H9 (cell line): ENCODE results near the gene DHH. TPM values are rescaled to one million over a fixed set of nuclear protein-coding genes. Genes with fewer than 3 reads are reported as not detected.
A peak's percentile ranks its signal among the peaks of the same experiment; 100 is the strongest.

Experiments used
- DNase-seq: peaks from one replicate; pipeline ENCODE4 v3.0.0-alpha.2; 2017
- H2AFZ ChIP-seq: one replicate; pipeline ENCODE4 v1.6.1; 2013; ENCODE audit warnings: mild to moderate bottlenecking, low read length, control low read depth, moderate library complexity
- H2AK5ac ChIP-seq: 2 replicates; pipeline ENCODE4 v1.6.1; 2013; ENCODE audit warnings: low read length, control low read depth, mixed read lengths; ENCODE audit not compliant: insufficient read length
- H2BK120ac ChIP-seq: one replicate; pipeline ENCODE4 v1.6.1; 2013; ENCODE audit warnings: low read depth, mild to moderate bottlenecking, low read length, control low read depth, inconsistent platforms; ENCODE audit not compliant: poor library complexity, severe bottlenecking
- H2BK12ac ChIP-seq: 2 replicates; pipeline ENCODE4 v1.6.1; 2013; ENCODE audit warnings: low read length, control low read depth, mixed read lengths, low read depth; ENCODE audit not compliant: insufficient read length
- H2BK15ac ChIP-seq: 2 replicates; pipeline ENCODE4 v1.6.1; 2013; ENCODE audit warnings: low read depth, low read length, control low read depth
- H2BK20ac ChIP-seq: one replicate; pipeline ENCODE4 v1.6.1; 2013; ENCODE audit warnings: low read depth, mild to moderate bottlenecking, low read length, control low read depth, inconsistent platforms; ENCODE audit not compliant: poor library complexity, severe bottlenecking
- H2BK5ac ChIP-seq: 2 replicates; pipeline ENCODE4 v1.6.1; 2013; ENCODE audit warnings: low read length, control low read depth, mixed read lengths; ENCODE audit not compliant: insufficient read length
- H3K14ac ChIP-seq: 2 replicates; pipeline ENCODE4 v1.6.1; 2013; ENCODE audit warnings: low read length, control low read depth; ENCODE audit not compliant: insufficient read depth
- H3K18ac ChIP-seq: 2 replicates; pipeline ENCODE4 v1.6.1; 2013; ENCODE audit warnings: low read depth, mild to moderate bottlenecking, mixed read lengths, low read length, control low read depth; ENCODE audit not compliant: insufficient read length
- H3K23ac ChIP-seq: 2 replicates; pipeline ENCODE4 v1.6.1; 2013; ENCODE audit warnings: low read length, control low read depth, mixed read lengths, low read depth; ENCODE audit not compliant: insufficient read length
- H3K23me2 ChIP-seq: 2 replicates; pipeline ENCODE4 v1.6.1; 2013; ENCODE audit warnings: low read depth, mild to moderate bottlenecking, mixed read lengths, low read length, control low read depth; ENCODE audit not compliant: insufficient read length, poor library complexity, severe bottlenecking
- H3K27ac ChIP-seq: 2 replicates; pipeline ENCODE4 v1.5.1; 2013; ENCODE audit warnings: low read length, control low read depth, mixed read lengths, low read depth; ENCODE audit not compliant: insufficient read length
- H3K27me3 ChIP-seq: 2 replicates; pipeline ENCODE4 v1.6.1; 2013; ENCODE audit warnings: low read length, control low read depth, inconsistent platforms; ENCODE audit not compliant: insufficient read depth
- H3K4ac ChIP-seq: 2 replicates; pipeline ENCODE4 v1.6.1; 2013; ENCODE audit warnings: low read depth, mild to moderate bottlenecking, control low read depth, inconsistent platforms, low read length, moderate library complexity
- H3K4me1 ChIP-seq: 2 replicates; pipeline ENCODE4 v1.6.1; 2013; ENCODE audit warnings: low read length, control low read depth, inconsistent platforms; ENCODE audit not compliant: insufficient read depth
- H3K4me2 ChIP-seq: 2 replicates; pipeline ENCODE4 v1.6.1; 2013; ENCODE audit warnings: low read length, control low read depth, mixed read lengths; ENCODE audit not compliant: insufficient read length, insufficient read depth
- H3K56ac ChIP-seq: 2 replicates; pipeline ENCODE4 v1.6.1; 2013; ENCODE audit warnings: low read depth, mild to moderate bottlenecking, mixed read lengths, low read length, control low read depth; ENCODE audit not compliant: insufficient read length
- H3K79me1 ChIP-seq: 2 replicates; pipeline ENCODE4 v1.6.1; 2013; ENCODE audit warnings: low read depth, mild to moderate bottlenecking, moderate library complexity, low read length, control low read depth, inconsistent platforms; ENCODE audit not compliant: insufficient read depth, poor library complexity, severe bottlenecking
- H3K79me2 ChIP-seq: 2 replicates; pipeline ENCODE4 v1.6.1; 2013; ENCODE audit warnings: low read length, control low read depth, inconsistent platforms; ENCODE audit not compliant: insufficient read depth
- H3K9ac ChIP-seq: 2 replicates; pipeline ENCODE4 v1.6.1; 2013; ENCODE audit warnings: low read length, control low read depth, mixed read lengths; ENCODE audit not compliant: insufficient read length; ENCODE audit errors: extremely low read depth
- H3K9me3 ChIP-seq: one replicate; pipeline ENCODE4 v1.6.1; 2013; ENCODE audit warnings: low read depth, low read length, inconsistent platforms; ENCODE audit not compliant: control insufficient read depth
- H3T11ph ChIP-seq: one replicate; pipeline ENCODE4 v1.6.1; 2013; ENCODE audit warnings: mild to moderate bottlenecking, low read length, control low read depth, inconsistent platforms
- H4K20me1 ChIP-seq: one replicate; pipeline ENCODE4 v1.6.1; 2013; ENCODE audit not compliant: control insufficient read depth, insufficient read length, insufficient read depth
- H4K5ac ChIP-seq: 2 replicates; pipeline ENCODE4 v1.6.1; 2013; ENCODE audit warnings: low read depth, mild to moderate bottlenecking, mixed read lengths, low read length, control low read depth; ENCODE audit not compliant: insufficient read length
- H4K8ac ChIP-seq: replicated peaks from 2 replicates; pipeline ENCODE4 v1.6.1; 2013; ENCODE audit warnings: low read length, control low read depth, mixed read lengths, low read depth; ENCODE audit not compliant: insufficient read length
- H4K91ac ChIP-seq: 2 replicates; pipeline ENCODE4 v1.6.1; 2013; ENCODE audit warnings: low read depth, mild to moderate bottlenecking, moderate library complexity, mixed read lengths, low read length, control low read depth; ENCODE audit not compliant: insufficient read length
- H3K27ac Mint-ChIP-seq, 3 experiments: 2 replicates in 2 of 3; 3 replicates in 1 of 3; pipeline ENCODE4 v1.8.0; 2020 to 2021; ENCODE audit warnings: mixed read lengths in 3 of 3, mild to moderate bottlenecking in 1 of 3, moderate library complexity in 1 of 3
- H3K27me3 Mint-ChIP-seq: 2 replicates; pipeline ENCODE4 v1.8.0; 2021; ENCODE audit warnings: low read depth, mild to moderate bottlenecking, moderate library complexity, mixed read lengths
- H3K36me3 Mint-ChIP-seq, 3 experiments: 2 replicates in 2 of 3; 3 replicates in 1 of 3; pipeline ENCODE4 v1.8.0; 2020 to 2021; ENCODE audit warnings: low read depth in 3 of 3, mixed read lengths in 3 of 3; ENCODE audit not compliant: insufficient read depth in 1 of 3
- H3K4me1 Mint-ChIP-seq, 2 experiments: 2 replicates each; pipeline ENCODE4 v1.8.0; 2020; ENCODE audit warnings: mixed read lengths in 2 of 2
- H3K4me3 Mint-ChIP-seq, 2 experiments: 2 replicates in 1 of 2; 3 replicates in 1 of 2; pipeline ENCODE4 v1.8.0; 2020 to 2021; ENCODE audit warnings: mild to moderate bottlenecking in 2 of 2, mixed read lengths in 2 of 2, moderate library complexity in 1 of 2
- H3K9me3 Mint-ChIP-seq, 2 experiments: 2 replicates in 1 of 2; 3 replicates in 1 of 2; pipeline ENCODE4 v1.8.0; 2020; ENCODE audit warnings: mild to moderate bottlenecking in 2 of 2, mixed read lengths in 2 of 2, moderate library complexity in 1 of 2
- CTCF ChIP-seq: fragments of 200-600 bp; sonication (generic); conservative IDR thresholded peaks from 3 replicates; pipeline ENCODE4 v1.8.0; 2021; ENCODE audit warnings: antibody characterized with exemption, mild to moderate bottlenecking
- WGBS: extraction: QIAGEN DNeasy Blood & Tissue Kit; methylation state at CpG from one replicate; pipeline ENCODE4 v1.1.7; 2013; ENCODE audit warnings: missing lambda C conversion rate, low lambda C conversion rate, mixed read lengths; ENCODE audit not compliant: insufficient read length; ENCODE audit errors: extremely low coverage; 5-methylcytosine and 5-hydroxymethylcytosine counted together
- total RNA-seq: library from RNA; stranded (reverse); gene quantifications from 2 replicates; pipeline ENCODE4 v1.2.1, GENCODE V29; 2021

DHH gene
- total RNA-seq, 1 experiment from 2014 or later: 0.20 TPM

- DNase-seq: peak; percentile 57
- H2BK15ac ChIP-seq: no peak overlapping the region
- H3K36me3 Mint-ChIP-seq: peaks cover 0 to 2% (median 0%) of the 10 kb centered on the region in 3 experiments; a peak in 2 of 7 replicates
- H3K79me1 ChIP-seq: no peaks in the 10 kb centered on the region
- H3K79me2 ChIP-seq: no peaks in the 10 kb centered on the region
- no peak overlapping the region for H4K8ac ChIP-seq
- no peak overlapping the region for H2BK12ac ChIP-seq
- H3K9me3 ChIP-seq: no peaks in the 10 kb centered on the region
- WGBS: no CpG with 5 or more reads among the region's 88 CpGs
- no peak overlapping the region for H4K5ac ChIP-seq
- H3K27me3 Mint-ChIP-seq: peaks cover 99% of the 10 kb centered on the region
- no peak overlapping the region for H3K9ac ChIP-seq
- H3K9me3 Mint-ChIP-seq: no peaks in the 10 kb centered on the region; a peak in 1 of 5 replicates
- no peaks in the 10 kb centered on the region for H3K4me1 ChIP-seq
- H3K4me3 Mint-ChIP-seq: peak overlapping the region; percentile 42 to 78
- H3K23me2 ChIP-seq: peaks cover 18% of the 10 kb centered on the region
- H3K27ac Mint-ChIP-seq: no peak overlapping the region
- no peak overlapping the region for H2BK20ac ChIP-seq
- H4K20me1 ChIP-seq: peaks cover 8% of the 10 kb centered on the region
- no peak overlapping the region for H3K27ac ChIP-seq
- H3K23ac ChIP-seq: no peak overlapping the region
- H3K4ac ChIP-seq: no peak overlapping the region
- H3T11ph ChIP-seq: no peak overlapping the region
- H3K27me3 ChIP-seq: peaks cover 71% of the 10 kb centered on the region
- H3K4me1 Mint-ChIP-seq: peaks cover 32 to 57% of the 10 kb centered on the region in 2 experiments
- no peak overlapping the region for H2BK5ac ChIP-seq
- no peak overlapping the region for H3K14ac ChIP-seq
- H2AK5ac ChIP-seq: no peak overlapping the region
- H2BK120ac ChIP-seq: no peak overlapping the region
- peak; percentile 53; the same call in 2 of the 3 replicates for TF ChIP-seq CTCF
- no peak overlapping the region for H3K18ac ChIP-seq
- H3K4me2 ChIP-seq: peak overlapping the region; percentile 25
- no peak overlapping the region for H3K56ac ChIP-seq
- no peak overlapping the region for H4K91ac ChIP-seq
- no peak overlapping the region for H2AFZ ChIP-seq
Measured at GRCh38 chr12:49089821-49090773, 4.5 kb downstream of the DHH start.
